Thyroid gland (tissue), 4 donors: ENCODE results near the gene DEFB123.

ENCODE experiments used
- CTCF ChIP-seq, 6 experiments: fragments of 200-600 bp in 3 of 6; fragments of 450-650 bp in 3 of 6; sonication (generic) in 3 of 6; IDR thresholded peaks; one replicate each; pipeline ENCODE4 v1.5.1; 2016 to 2019; ENCODE audit warnings: antibody characterized with exemption in 6 of 6, mild to moderate bottlenecking in 2 of 6, inconsistent platforms in 1 of 6, moderate library complexity in 1 of 6
- POLR2A ChIP-seq, 2 donors: fragments of 450-650 bp; IDR thresholded peaks; one replicate each; pipeline ENCODE4 v1.6.1; 2017; ENCODE audit warnings: antibody characterized with exemption in 2 of 2, mild to moderate bottlenecking in 2 of 2, moderate library complexity in 1 of 2

GRCh38 chr20:31430568-31431115 is 9.8 kb upstream of the DEFB123 start:
- TF ChIP-seq CTCF (IDR thresholded peaks at IDR 0.05) (no peak), POLR2A (IDR thresholded peaks at IDR 0.05) (no peak)
